CMK (cell line): ENCODE data around the gene GCKR.

Experiments used
- DNase-seq: peaks from one replicate; pipeline ENCODE4 v3.0.0-alpha.2; 2010; ENCODE audit warnings: low read depth

The GCKR gene

DNA sequence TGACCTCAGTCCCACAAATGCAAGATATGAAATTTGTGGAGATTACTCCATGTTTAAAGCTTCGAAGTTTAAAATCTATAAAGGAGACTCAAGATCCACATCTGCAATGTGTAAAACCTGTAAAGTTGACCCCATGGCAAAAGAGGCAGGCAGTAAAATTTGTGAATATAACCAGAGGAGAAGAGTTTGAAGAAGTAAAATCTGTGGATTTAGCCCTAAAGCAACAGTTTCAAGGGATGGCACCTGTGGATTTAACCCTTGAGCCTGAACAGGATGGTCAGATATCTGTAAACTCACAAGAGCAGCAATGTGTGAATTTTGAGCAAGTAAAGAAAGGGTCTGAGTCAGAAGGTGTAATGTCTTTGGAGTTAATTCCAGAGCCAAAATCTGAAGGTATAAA, 75.0 kb downstream of the GCKR start:
- DNase-seq = no peak

DNA sequence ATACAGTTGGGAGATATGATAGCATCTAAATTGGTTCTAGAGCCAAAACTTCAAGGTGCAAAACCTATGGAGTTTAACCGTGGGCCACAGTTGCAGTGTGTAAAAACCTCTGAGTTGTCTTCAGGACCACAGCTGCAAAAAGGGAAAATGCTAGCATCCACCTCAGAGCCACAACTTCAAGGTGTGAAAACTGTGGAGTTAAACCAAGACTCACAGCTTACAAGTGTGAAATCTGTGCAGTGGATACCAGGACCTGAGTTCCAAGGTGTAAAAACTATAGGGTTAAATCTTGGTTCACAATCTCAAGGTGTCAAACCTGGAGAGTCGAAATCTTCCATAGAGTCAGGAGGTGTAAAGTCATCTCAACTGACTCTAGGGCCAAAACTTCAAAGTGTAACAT, 75.8 kb downstream of the GCKR start:
- DNase-seq = no peak

DNA sequence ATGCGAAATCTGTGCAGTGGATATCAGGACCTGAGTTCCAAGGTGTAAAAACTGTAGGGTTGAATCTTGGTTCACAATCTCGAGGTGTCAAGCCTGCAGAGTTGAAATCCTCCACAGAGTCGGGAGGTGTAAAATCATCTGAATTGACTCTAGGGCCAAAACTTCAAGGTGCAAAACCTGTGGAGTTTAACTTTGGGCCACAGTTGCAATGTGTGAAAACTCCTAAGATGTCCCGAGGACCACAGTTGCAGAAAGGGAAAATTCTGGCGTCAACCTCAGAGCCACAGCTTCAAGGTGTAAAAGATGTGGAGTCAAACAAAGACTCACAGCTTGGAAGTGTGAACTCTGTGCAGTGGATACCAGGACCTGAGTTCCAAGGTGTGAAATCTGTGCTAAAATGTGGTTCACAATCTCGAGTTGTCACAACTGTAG, 76.4 kb downstream of the GCKR start:
- no peak for DNase-seq
